DND-41 (cell line): ENCODE results near the gene PRKCE.

Experiments
- ATAC-seq: fragments of 200-7000 bp; cut with Tn5 transposase; 3 replicates; pipeline ENCODE4 v1.9.1; 2021; ENCODE audit warnings: low read depth; ENCODE audit not compliant: insufficient read depth
- DNase-seq: peaks from one replicate; pipeline ENCODE4 v3.0.0-alpha.2; 2020
- H2AFZ ChIP-seq: 2 replicates; pipeline ENCODE4 v1.6.0; 2012; ENCODE audit warnings: low read depth, low read length
- H3K27ac ChIP-seq: 2 replicates; pipeline ENCODE4 v1.5.1; 2012; ENCODE audit warnings: low read length, inconsistent platforms
- H3K27me3 ChIP-seq: fragments of 200-600 bp; sonication (generic); 2 replicates; pipeline ENCODE4 v1.6.0; 2012; ENCODE audit warnings: low read length, mild to moderate bottlenecking, inconsistent platforms; ENCODE audit not compliant: insufficient read depth, poor library complexity
- H3K36me3 ChIP-seq: 2 replicates; pipeline ENCODE4 v1.5.1; 2012; ENCODE audit warnings: low read length, inconsistent platforms; ENCODE audit not compliant: insufficient read depth
- H3K4me1 ChIP-seq: 2 replicates; pipeline ENCODE4 v1.5.1; 2012; ENCODE audit warnings: mild to moderate bottlenecking, low read length; ENCODE audit not compliant: insufficient read depth
- H3K4me2 ChIP-seq: 2 replicates; pipeline ENCODE4 v1.6.0; 2012; ENCODE audit warnings: mild to moderate bottlenecking, moderate library complexity, low read length, inconsistent platforms; ENCODE audit not compliant: insufficient read depth
- H3K4me3 ChIP-seq, 2 experiments: fragments of 200-600 bp in 1 of 2; shearing (Covaris generic) in 1 of 2; 2 replicates each; pipeline ENCODE4 v1.5.1; 2012 to 2016; ENCODE audit warnings: inconsistent platforms in 2 of 2, low read length in 2 of 2, mild to moderate bottlenecking in 2 of 2, low read depth in 1 of 2, moderate library complexity in 1 of 2
- H3K79me2 ChIP-seq: 2 replicates; pipeline ENCODE4 v1.6.0; 2012; ENCODE audit warnings: low read length, inconsistent platforms; ENCODE audit not compliant: insufficient read depth
- H3K9ac ChIP-seq: 2 replicates; pipeline ENCODE4 v1.6.0; 2012; ENCODE audit warnings: low read depth, mild to moderate bottlenecking, inconsistent platforms, low read length, moderate library complexity
- H3K9me3 ChIP-seq: 2 replicates; pipeline ENCODE4 v1.5.1; 2012; ENCODE audit warnings: low read length, moderate library complexity, mild to moderate bottlenecking, inconsistent platforms; ENCODE audit not compliant: insufficient read depth, severe bottlenecking
- H4K20me1 ChIP-seq: 2 replicates; pipeline ENCODE4 v1.6.0; 2012; ENCODE audit warnings: low read length; ENCODE audit not compliant: insufficient read depth
- EZH2 ChIP-seq: IDR thresholded peaks from 3 replicates; pipeline ENCODE4 v1.6.1; 2012; ENCODE audit warnings: borderline replicate concordance, low read depth, mild to moderate bottlenecking, moderate library complexity, low read length, inconsistent platforms; ENCODE audit not compliant: severe bottlenecking
- TF ChIP-seq, protein P1 (sequence below): IDR thresholded peaks from 2 replicates; pipeline ENCODE4 v1.5.1; 2012; ENCODE audit warnings: borderline replicate concordance, low read length, moderate library complexity, mild to moderate bottlenecking; ENCODE audit not compliant: poor library complexity, severe bottlenecking; ENCODE audit errors: extremely low read depth

Gene PRKCE

GRCh38 chr2:46101557-46102220 is 450.2 kb downstream of the PRKCE start:
- no peak overlapping the region for H3K27ac ChIP-seq
- H3K36me3 ChIP-seq = no peaks in the 10 kb centered on the region; the same call in 1 of the 2 replicates
- no peaks in the 10 kb centered on the region for H3K79me2 ChIP-seq
- DNase-seq (no peak), ATAC-seq (no peak)
- H2AFZ ChIP-seq = no peak overlapping the region
- no peaks in the 10 kb centered on the region for H4K20me1 ChIP-seq
- H3K4me3 ChIP-seq = no peak overlapping the region
- H3K27me3 ChIP-seq = no peaks in the 10 kb centered on the region
- no peaks in the 10 kb centered on the region for H3K9me3 ChIP-seq
- no peak overlapping the region for H3K4me2 ChIP-seq
- H3K9ac ChIP-seq = no peak overlapping the region
- H3K4me1 ChIP-seq = no peaks in the 10 kb centered on the region
- TF ChIP-seq, protein P1, sequence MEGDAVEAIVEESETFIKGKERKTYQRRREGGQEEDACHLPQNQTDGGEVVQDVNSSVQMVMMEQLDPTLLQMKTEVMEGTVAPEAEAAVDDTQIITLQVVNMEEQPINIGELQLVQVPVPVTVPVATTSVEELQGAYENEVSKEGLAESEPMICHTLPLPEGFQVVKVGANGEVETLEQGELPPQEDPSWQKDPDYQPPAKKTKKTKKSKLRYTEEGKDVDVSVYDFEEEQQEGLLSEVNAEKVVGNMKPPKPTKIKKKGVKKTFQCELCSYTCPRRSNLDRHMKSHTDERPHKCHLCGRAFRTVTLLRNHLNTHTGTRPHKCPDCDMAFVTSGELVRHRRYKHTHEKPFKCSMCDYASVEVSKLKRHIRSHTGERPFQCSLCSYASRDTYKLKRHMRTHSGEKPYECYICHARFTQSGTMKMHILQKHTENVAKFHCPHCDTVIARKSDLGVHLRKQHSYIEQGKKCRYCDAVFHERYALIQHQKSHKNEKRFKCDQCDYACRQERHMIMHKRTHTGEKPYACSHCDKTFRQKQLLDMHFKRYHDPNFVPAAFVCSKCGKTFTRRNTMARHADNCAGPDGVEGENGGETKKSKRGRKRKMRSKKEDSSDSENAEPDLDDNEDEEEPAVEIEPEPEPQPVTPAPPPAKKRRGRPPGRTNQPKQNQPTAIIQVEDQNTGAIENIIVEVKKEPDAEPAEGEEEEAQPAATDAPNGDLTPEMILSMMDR = no peak
- no peak for TF ChIP-seq EZH2

DNA sequence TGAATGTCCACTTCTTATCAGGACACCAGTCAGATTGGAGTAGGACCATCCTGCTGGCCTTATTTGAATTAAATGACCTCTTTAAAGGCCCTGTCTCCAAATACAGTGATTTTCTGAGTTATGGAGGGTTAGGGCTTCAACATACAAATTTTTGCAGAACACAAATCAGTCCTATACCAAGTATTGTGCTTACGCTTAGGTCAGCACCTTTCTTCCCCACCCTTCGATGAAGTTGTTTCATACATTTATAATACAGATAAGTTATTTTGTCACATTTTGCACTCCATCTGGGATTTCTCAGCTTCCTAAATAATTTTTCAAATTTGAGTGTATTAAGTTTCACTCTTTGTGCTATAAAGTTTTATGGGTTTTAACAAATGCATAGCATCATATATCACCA is 455.2 kb downstream of the PRKCE start:
- TF ChIP-seq, protein P1 = no peak
- no peak for TF ChIP-seq EZH2
- H3K4me1 ChIP-seq = no peaks in the 10 kb centered on the region
- H3K27me3 ChIP-seq = no peaks in the 10 kb centered on the region
- H2AFZ ChIP-seq = no peak overlapping the region
- H3K9me3 ChIP-seq = no peaks in the 10 kb centered on the region
- H3K4me2 ChIP-seq = no peak overlapping the region
- H4K20me1 ChIP-seq = no peaks in the 10 kb centered on the region
- ATAC-seq (no peak), DNase-seq (no peak)
- H3K4me3 ChIP-seq = no peak overlapping the region
- no peaks in the 10 kb centered on the region; the same call in 1 of the 2 replicates for H3K36me3 ChIP-seq
- H3K79me2 ChIP-seq = no peaks in the 10 kb centered on the region
- no peak overlapping the region for H3K27ac ChIP-seq
- H3K9ac ChIP-seq = no peak overlapping the region

GRCh38 chr2:46114996-46115395 is 463.5 kb downstream of the PRKCE start:
- Histone ChIP-seq H3K27me3 (no peaks in the 10 kb centered on the region), H3K36me3 (no peaks in the 10 kb centered on the region), H3K9me3 (no peaks in the 10 kb centered on the region), H4K20me1 (no peaks in the 10 kb centered on the region), H3K27ac (no peak overlapping the region), H3K4me2 (no peak overlapping the region), H3K79me2 (no peaks in the 10 kb centered on the region), H3K4me3 (no peak overlapping the region), H3K9ac (no peak overlapping the region), H2AFZ (no peak overlapping the region), H3K4me1 (no peaks in the 10 kb centered on the region)
- no peak for DNase-seq
- TF ChIP-seq EZH2 = no peak
- TF ChIP-seq, protein P1 = no peak
- no peak for ATAC-seq

DNA sequence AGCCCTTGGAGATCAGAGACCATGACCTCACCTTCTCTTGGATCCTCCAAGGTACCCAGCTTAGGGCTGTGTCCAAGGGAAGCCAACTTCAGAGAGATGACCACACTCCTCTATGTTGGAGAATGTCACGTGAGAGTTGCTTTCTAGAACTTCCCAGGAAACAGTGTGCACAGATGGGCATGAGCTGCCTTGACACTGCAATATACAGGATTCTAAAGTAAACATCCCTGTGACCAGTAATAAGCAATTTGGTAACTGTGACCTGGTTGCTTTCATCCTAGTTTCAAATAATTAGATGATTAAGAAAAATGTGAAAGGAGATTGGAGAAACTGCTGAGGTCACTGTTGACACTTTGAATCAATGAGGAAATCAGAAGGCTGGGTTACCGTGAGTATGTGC is 464.7 kb downstream of the PRKCE start:
- Histone ChIP-seq H3K79me2 (no peaks in the 10 kb centered on the region), H3K27ac (no peak overlapping the region), H3K9ac (no peak overlapping the region), H4K20me1 (no peaks in the 10 kb centered on the region), H3K4me2 (no peak overlapping the region), H3K27me3 (no peaks in the 10 kb centered on the region), H3K4me3 (no peak overlapping the region), H3K9me3 (no peaks in the 10 kb centered on the region), H3K36me3 (no peaks in the 10 kb centered on the region), H3K4me1 (no peaks in the 10 kb centered on the region), H2AFZ (no peak overlapping the region)
- ATAC-seq (no peak), DNase-seq (no peak)
- no peak for TF ChIP-seq EZH2
- TF ChIP-seq, protein P1 = no peak
